ENCODE results near the gene LRMDA.
"Not testable (repeated sequence)": the region's sequence is repeated elsewhere in the genome, so short reads cannot be mapped to it uniquely, and the experiment has no call there.

The LRMDA gene

GRCh38 chr10:75592791-75593643 lies 161.6 kb downstream of the LRMDA start:
- no peak for DNase-seq

DNA sequence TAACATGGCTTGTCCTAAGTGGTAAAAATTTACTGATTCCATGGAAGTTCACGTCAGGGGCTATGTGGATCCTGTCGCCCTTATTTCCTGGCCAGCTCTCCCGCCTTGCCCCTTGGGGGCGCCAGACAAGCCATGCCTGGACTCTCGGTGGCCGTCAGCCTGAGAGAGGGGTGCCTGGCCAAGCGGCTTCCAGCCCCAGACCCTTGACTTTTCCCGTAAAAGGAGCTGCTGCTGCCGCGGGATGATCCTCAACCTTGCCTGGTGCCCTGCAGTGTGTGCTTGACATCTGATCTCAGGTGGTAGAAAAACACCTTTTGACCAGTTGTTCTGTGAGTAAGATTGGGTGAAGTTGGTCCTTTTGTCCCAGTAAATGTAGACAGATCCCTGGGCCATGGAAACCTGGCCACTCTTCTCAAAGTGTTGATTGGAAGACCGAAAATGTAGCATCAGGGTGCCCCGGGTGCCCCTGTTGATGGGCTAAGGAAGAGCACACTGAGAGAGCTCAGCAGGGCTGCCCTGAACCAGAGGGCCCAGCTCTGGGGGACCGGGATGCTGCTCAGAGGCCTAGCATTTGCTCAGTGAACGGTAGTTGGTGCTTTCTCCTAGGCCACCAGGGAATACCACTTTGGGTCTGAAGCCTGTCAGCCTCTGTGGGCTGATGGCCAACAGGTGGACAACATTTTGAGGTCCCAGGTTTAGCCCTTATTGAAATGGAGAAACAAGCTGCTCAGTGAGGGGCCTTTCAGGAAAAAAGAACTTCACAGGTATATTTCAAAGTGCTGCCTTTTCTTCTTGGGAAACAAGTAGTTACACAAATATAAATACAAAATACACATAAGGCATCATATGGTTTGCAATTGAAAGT lies 162.5 kb downstream of the LRMDA start:
- DNase-seq, result no peak

GRCh38 chr10:75596930-75597620 lies 165.7 kb downstream of the LRMDA start:
- no peak for DNase-seq

DNA sequence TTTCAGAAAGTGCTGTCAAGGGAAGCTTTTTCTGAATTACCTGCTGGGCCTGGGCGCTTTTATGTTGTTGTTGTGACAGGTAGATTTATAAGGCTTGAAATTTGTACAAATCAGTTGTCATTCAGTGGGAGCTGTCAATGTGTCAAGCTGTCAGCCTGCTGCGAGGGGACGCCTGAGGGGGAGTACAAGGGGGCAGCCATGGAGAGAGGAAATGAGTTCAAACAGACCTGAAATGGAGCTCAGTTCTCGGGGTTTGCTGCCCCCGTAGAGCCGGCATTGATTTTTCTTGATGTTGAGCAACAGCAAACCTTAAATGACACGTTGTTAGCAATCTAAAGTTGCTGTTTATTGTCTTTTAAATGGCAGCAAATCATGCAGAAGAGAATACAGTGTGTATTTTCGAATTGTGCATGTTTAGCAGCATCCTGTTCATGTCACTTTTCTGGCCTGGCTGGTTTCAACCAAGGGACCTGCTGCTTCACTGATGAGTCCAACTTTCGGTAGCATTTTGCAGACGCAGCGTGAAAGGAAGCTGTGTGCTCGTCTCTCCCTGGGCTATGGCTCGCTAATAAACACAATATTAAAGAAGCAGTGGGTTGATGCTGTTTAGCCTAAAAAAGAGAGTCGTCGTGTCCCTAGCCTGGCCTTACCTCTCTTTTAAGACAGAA lies 166.5 kb downstream of the LRMDA start:
- DNase-seq, result no peak

DNA sequence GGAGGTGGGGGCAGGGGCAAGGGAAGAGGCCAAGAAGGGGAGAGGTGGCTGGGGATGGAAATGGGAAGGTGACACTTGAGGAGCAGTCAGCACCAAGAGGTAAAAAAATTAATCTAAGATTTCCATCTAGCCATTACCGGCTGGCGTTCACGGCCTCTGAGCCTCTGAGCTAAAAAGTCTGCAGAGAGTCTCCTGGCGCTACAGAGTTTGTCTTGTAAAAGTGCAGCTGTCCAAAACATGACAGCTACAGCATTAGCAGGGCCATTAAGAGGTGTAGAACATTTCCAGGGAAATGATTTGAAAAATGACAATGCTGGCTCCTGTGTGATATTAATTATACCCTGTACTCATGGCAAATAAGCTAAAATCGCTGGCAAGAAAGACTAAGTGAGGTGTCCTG lies 167.6 kb downstream of the LRMDA start:
- no peak for DNase-seq

GRCh38 chr10:75599875-75600648 lies 168.6 kb downstream of the LRMDA start:
- DNase-seq, result no peak

- DNase-seq, result no peak
Measured at GRCh38 chr10:75600833-75601232, 169.4 kb downstream of the LRMDA start.

- DNase-seq, result no peak
Measured at GRCh38 chr10:75602341-75602740, 170.9 kb downstream of the LRMDA start.

GRCh38 chr10:75605096-75605495 lies 173.7 kb downstream of the LRMDA start:
- no peak for DNase-seq

- DNase-seq, result not testable (repeated sequence)
Measured at GRCh38 chr10:75605795-75606194, 174.4 kb downstream of the LRMDA start.

GRCh38 chr10:75606203-75606779 lies 174.9 kb downstream of the LRMDA start:
- DNase-seq, result no peak

DNA sequence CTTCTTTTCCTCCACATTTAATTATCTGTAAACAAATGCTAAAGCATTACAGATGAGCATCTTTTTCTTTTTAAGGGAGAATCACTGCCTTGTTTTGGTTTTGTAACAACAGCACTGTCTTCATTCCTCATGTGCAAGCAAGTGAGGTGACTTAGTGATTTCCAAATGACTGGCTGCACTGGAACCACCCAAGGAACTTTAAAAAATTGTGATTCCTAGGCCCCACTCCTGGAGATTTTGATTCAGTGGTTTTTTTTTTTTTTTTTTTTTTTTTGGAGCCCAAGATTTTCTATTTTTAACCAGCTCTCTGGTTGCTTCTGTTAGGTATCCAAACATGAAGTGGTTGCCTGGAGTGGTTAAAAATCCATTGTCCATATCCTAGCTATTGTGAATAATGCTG lies 176.2 kb downstream of the LRMDA start:
- DNase-seq, result no peak

DNA sequence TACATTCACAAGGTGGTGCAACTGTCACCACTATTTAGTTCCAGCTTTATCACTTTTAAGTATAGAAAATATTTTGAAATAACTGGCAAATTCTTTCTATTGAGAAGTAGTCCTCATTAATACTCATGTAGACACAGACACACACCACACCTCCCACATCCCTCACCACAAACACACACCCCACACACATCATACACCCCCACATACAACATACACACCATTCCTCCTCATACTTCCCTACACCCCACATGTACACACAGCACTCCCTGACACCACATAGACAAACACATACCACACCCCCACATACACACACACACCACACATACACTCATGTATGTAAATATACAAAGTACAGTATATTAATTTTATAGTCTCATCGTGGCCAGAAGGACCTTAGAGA lies 178.8 kb downstream of the LRMDA start:
- no peak for DNase-seq

DNA sequence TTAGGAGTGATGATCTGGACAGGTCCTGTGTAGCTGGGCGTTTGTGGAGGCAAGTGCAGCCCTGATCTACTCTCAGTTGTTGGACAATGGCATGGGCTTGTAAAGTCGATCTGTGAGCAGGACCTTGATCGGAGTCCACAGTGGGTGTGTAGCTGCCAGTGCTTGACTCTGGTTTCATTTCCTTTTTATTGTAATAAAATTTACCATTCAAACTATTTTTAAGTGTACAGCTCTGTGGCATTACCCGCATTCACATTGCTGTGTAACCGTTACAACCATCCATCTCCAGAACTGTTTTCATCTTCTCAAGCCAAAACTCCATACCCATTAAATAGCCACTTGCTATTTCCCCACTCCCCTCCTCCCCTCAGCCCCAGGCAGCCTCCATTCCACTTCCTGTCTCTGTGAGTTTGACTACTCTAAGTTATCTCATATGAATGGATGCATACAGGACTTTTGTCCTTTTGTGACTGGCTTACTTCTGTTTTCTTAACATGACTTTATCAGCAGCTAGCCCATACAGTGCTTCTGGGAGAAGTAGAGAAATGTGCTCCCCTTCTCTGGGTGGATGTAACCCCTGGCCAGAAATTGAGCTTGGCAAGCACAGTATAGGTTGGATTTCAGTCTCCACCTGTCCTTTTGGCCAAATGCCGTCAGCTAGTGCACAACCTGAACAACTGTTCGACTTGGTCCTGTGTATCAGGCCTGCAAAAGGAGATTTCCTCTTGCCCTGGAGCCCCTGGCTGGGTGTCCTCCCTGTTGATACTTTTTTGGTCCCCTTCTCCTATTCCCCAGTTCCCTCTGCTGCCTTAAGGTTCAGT lies 180.0 kb downstream of the LRMDA start:
- no peak for DNase-seq

- no peak for DNase-seq
Measured at GRCh38 chr10:75611993-75612372, 180.6 kb downstream of the LRMDA start.

DNA sequence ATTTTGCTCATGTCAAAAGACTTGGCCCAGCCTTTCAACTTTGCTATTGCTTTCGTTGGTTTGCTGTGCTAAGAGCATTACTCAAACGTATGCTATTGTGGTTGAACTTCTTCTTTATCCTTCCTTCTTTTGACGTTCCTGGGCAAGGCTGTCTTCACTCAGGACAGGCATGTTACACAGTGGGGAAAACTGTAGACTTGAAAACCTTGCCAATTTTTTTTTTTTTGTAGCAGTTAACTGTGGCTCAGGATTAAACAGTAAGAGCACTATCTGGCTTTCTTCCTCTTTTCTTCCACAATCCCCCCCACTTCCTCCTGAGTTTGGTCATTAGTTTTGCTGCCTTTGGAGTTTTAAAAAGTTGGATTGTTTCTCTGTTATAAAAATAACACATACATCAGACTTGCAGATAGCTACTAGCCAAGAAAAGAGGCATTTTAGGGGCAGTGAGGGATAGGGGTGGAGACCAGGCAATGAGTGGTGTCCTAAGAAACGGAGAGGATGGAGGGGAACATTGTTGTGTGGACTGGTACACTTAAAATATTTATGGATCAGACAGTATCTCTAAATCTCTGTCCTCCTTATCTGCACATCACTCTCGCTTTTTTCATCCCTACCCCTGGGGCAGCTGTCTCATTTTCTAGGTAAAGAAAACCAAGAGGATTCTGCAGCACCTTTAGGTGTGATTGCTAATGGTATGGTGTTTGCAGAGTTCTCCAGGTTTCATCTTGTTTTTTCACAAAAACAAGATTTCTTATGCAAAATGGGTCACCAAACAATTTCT lies 181.7 kb downstream of the LRMDA start:
- DNase-seq, result no peak

DNA sequence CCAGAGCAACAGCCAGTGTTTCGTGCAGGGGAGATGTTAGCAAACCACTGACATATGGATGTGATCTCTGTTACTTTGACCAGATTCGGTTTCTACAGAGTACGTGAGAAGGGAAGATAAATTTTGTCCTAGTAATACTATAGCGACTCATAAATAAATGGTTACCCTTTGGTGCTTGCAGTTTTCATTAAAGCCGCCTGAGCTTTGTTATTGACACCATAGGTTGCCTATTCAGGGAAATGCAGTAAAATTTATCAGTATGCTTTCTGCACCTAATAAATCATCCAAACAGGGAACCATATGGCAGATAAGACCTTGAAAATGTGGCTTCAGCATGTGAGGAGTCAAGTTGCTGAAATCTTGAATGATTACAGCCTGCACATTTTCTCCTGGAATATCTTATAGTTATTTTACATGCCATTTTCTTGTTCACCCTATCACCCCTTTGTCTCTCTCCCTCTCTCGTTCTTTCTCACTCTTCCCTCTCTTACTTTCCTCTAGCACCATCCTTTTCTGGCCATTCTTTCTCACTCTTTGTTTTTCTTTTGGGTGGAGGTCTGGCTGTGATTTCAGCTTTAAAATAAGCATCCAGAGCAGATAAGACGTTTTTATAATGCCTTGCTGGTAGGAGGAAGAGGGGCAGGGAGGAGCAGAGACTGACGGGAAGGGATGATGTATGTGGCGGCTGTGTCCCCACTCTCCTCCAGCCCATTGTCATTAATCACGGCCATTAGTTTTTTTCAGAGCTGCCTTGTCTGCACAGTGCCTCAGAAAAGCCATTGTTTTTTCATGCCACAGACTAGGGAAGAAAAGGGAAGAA lies 182.5 kb downstream of the LRMDA start:
- no peak for DNase-seq

- DNase-seq, result no peak
Measured at GRCh38 chr10:75616076-75616475, 184.7 kb downstream of the LRMDA start.

GRCh38 chr10:75616874-75617478 lies 185.6 kb downstream of the LRMDA start:
- no peak for DNase-seq

Data from GOT3 (cell line).